GM23248 (cell line): Measurements from ENCODE around the gene IGFN1. TPM values are rescaled to one million over a fixed set of nuclear protein-coding genes. Genes with fewer than 3 reads are reported as not detected.

Experiments used
- DNase-seq: peaks from one replicate; pipeline ENCODE4 v3.0.0-alpha.2; 2015
- H2AFZ ChIP-seq: fragments of 200-600 bp; sonication (generic); 2 replicates; pipeline ENCODE4 v1.6.1; 2016; ENCODE audit warnings: antibody characterized with exemption
- H3F3A ChIP-seq: fragments of 200-600 bp; sonication (generic); 2 replicates; pipeline ENCODE4 v1.6.1; 2016; ENCODE audit warnings: mild to moderate bottlenecking, antibody characterized with exemption, mixed run types; ENCODE audit not compliant: insufficient read depth
- H3K27ac ChIP-seq: fragments of 200-600 bp; sonication (generic); 2 replicates; pipeline ENCODE4 v1.5.1; 2016; ENCODE audit warnings: mild to moderate bottlenecking
- H3K27me3 ChIP-seq: fragments of 200-600 bp; sonication (generic); replicated peaks from 2 replicates; pipeline ENCODE4 v1.6.1; 2016; ENCODE audit warnings: mild to moderate bottlenecking; ENCODE audit not compliant: insufficient read depth
- H3K36me3 ChIP-seq: fragments of 200-600 bp; sonication (generic); 2 replicates; pipeline ENCODE4 v1.6.1; 2016; ENCODE audit warnings: low read depth, mild to moderate bottlenecking
- H3K4me1 ChIP-seq: fragments of 200-600 bp; sonication (generic); 2 replicates; pipeline ENCODE4 v1.6.1; 2016; ENCODE audit warnings: mild to moderate bottlenecking; ENCODE audit not compliant: insufficient read depth
- H3K4me2 ChIP-seq: fragments of 200-600 bp; sonication (generic); one replicate; pipeline ENCODE4 v1.6.1; 2016; ENCODE audit warnings: mild to moderate bottlenecking; ENCODE audit not compliant: unreplicated experiment
- H3K4me3 ChIP-seq: fragments of 200-600 bp; sonication (generic); 2 replicates; pipeline ENCODE4 v1.5.1; 2016; ENCODE audit warnings: mild to moderate bottlenecking
- H3K79me2 ChIP-seq: fragments of 200-600 bp; sonication (generic); 2 replicates; pipeline ENCODE4 v1.6.1; 2016; ENCODE audit warnings: mild to moderate bottlenecking; ENCODE audit not compliant: insufficient read depth
- H3K9ac ChIP-seq: fragments of 200-600 bp; sonication (generic); 2 replicates; pipeline ENCODE4 v1.6.1; 2016; ENCODE audit warnings: mild to moderate bottlenecking
- H3K9me2 ChIP-seq: fragments of 200-600 bp; sonication (generic); 2 replicates; pipeline ENCODE4 v1.6.1; 2016; ENCODE audit warnings: mixed run types, mild to moderate bottlenecking, moderate library complexity; ENCODE audit not compliant: insufficient read depth
- H3K9me3 ChIP-seq: fragments of 200-600 bp; sonication (generic); one replicate; pipeline ENCODE4 v1.6.1; 2017; ENCODE audit warnings: low read depth
- H4K20me1 ChIP-seq: fragments of 200-600 bp; sonication (generic); 2 replicates; pipeline ENCODE4 v1.6.0; 2016; ENCODE audit not compliant: insufficient read depth
- EZH2 ChIP-seq: fragments of 200-600 bp; sonication (generic); IDR thresholded peaks from 2 replicates; pipeline ENCODE4 v1.6.1; 2018; ENCODE audit warnings: antibody characterized with exemption, mild to moderate bottlenecking; ENCODE audit not compliant: insufficient read depth, poor library complexity, severe bottlenecking
- EZH2phosphoT487 ChIP-seq: fragments of 200-600 bp; sonication (generic); IDR thresholded peaks from 2 replicates; pipeline ENCODE4 v1.6.1; 2018; ENCODE audit warnings: antibody characterized with exemption, moderate library complexity, mild to moderate bottlenecking, low read depth; ENCODE audit not compliant: insufficient read depth
- WGBS, 2 experiments: methylation state at CpG; one replicate each; pipeline ENCODE4 v1.1.6; 2015 to 2017; ENCODE audit warnings: low lambda C conversion rate in 2 of 2, low coverage in 1 of 2; ENCODE audit errors: missing lambda C conversion rate in 2 of 2; 5-methylcytosine and 5-hydroxymethylcytosine counted together
- in situ Hi-C: fragments of 300-500 bp; cut with MboI; formaldehyde crosslinking; loops from 2 replicates; pipeline ENCODE4 v1.15.0; 2020
- polyA plus RNA-seq: library from polyadenylated mRNA; unstranded; fragments of >200 nt; fragmentation: Nextera tagmentation; extraction: Ambion mirVana; gene quantifications from 2 replicates; pipeline ENCODE4 v1.2.1, GENCODE V29; 2016
- total RNA-seq: library from RNA; depleted of rRNA; stranded (reverse); fragments of >200 nt; shearing (Covaris generic); gene quantifications from 2 replicates; pipeline ENCODE4 v1.2.3, GENCODE V29; 2014

IGFN1 gene
- total and polyA plus RNA-seq, 2 experiments from 2014 or later = not detected

DNA sequence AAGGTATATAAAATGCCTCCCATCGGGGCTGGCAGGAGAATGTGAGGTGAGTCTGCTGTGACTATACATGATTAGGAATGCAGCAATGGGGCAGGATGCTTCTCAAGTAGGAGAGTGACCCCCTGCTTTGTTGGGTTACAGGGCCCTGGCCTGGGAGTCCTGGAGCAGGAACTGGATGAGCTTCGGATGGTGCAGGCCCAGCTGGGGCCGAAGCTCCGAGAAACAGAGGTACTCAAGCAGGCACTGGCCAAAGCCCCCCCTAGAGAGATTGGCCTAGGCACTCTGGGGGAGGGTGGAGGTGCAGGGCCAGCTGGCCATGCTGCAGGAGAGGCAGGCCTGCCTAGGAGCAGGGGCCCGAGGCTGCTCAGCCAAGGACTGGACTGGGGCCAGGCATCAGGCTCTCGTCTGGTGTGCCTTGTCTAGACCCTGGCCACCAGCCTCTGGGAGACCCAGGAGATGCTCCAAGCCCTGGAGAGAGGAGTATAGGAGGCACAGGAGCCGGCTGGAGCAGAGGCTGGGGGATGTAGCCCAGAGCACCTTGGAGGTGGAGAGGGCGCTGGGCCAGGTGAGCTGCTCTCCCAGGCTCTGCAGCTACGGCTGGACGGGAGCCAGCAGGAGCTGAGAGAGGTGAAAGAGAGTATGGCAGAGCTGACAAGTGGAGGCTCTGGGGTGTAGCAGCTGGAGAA lies 59.8 kb downstream of the IGFN1 start:
- no peaks in the 10 kb centered on the region for H3K9me2 ChIP-seq
- 54 to 57% methylated on average over 10 of the region's 10 CpGs for WGBS, 2 experiments
- H3K27ac ChIP-seq = no peak overlapping the region
- in situ Hi-C loops = no loop called here
- H3K4me1 ChIP-seq = no peaks in the 10 kb centered on the region
- H3K79me2 ChIP-seq = no peaks in the 10 kb centered on the region
- no peak overlapping the region for H2AFZ ChIP-seq
- H3K4me3 ChIP-seq = no peak overlapping the region
- no peak for DNase-seq
- peaks cover 17% of the 10 kb centered on the region for H3K27me3 ChIP-seq
- H3K9ac ChIP-seq = no peak overlapping the region
- H3K4me2 ChIP-seq = no peak overlapping the region
- no peaks in the 10 kb centered on the region for H4K20me1 ChIP-seq
- no peaks in the 10 kb centered on the region for H3F3A ChIP-seq
- no peaks in the 10 kb centered on the region for H3K9me3 ChIP-seq
- H3K36me3 ChIP-seq = no peaks in the 10 kb centered on the region
- TF ChIP-seq EZH2 (no peak), EZH2phosphoT487 (no peak)

DNA sequence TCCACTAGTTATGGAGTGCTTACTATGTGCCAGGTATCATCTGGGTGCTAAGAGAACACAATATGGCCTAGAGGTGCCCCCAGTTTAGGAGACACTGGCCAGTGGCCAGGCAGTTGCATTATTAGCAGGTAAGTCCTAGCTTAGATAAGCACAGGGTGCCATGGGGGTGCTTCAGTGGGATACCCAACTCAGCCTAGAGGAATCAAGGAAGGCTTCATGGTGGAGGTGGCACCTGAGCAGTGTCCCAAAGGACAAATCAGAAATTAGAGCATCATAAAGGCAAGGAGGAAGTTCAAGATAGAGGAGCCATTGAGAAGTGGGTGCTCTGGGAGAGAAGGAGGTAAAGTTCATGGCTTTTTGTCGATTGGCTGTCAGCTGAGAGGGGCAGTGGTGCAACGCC lies 60.8 kb downstream of the IGFN1 start:
- Histone ChIP-seq H3K4me3 (no peak overlapping the region), H2AFZ (no peak overlapping the region), H3K4me2 (no peak overlapping the region), H3K9me2 (no peaks in the 10 kb centered on the region), H3K9me3 (no peaks in the 10 kb centered on the region), H3K9ac (no peak overlapping the region), H4K20me1 (no peaks in the 10 kb centered on the region), H3K27ac (no peak overlapping the region), H3K36me3 (no peaks in the 10 kb centered on the region), H3K79me2 (no peaks in the 10 kb centered on the region), H3F3A (no peaks in the 10 kb centered on the region), H3K4me1 (no peaks in the 10 kb centered on the region), H3K27me3 (peaks cover 8% of the 10 kb centered on the region)
- no peak for DNase-seq
- in situ Hi-C loops = no loop called here
- TF ChIP-seq EZH2phosphoT487 (no peak), EZH2 (no peak)
- WGBS, 2 experiments = 55 to 58% methylated on average over 2 of the region's 2 CpGs

DNA sequence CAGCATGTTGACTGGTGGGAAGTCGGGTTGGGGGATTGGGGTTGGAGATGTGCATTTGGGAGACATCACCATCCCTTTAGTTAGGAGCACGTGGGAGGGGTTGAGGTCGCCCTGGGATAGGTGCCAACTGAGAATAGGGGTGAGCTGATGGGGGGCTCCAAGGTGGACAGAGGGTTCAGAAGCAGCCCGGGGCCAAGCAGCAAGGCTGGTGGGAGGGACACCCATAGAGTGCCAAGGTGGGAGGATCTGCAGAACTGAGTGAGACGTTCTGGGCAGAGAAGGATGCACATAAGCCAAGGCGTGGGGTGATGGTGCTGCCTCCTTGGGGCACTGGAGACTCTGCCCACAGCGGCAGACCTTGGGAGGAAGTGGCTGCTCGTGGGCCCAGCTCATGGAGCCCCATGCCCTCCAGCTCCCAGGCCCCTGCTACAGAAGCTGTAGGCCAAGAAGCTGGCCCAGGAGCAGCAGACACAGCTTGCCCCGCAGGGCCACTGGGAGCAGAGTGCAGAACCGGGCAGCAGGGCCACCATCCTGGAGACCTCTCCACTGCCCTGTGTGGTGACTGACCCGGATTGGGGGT lies 61.3 kb downstream of the IGFN1 start:
- H3K4me3 ChIP-seq = no peak overlapping the region
- in situ Hi-C loops = no loop called here
- H3K36me3 ChIP-seq = no peaks in the 10 kb centered on the region
- TF ChIP-seq EZH2phosphoT487 = no peak
- TF ChIP-seq EZH2 = no peak
- no peaks in the 10 kb centered on the region for H3K9me2 ChIP-seq
- no peaks in the 10 kb centered on the region for H3F3A ChIP-seq
- H2AFZ ChIP-seq = no peak overlapping the region
- 55% methylated on average over 11 of the region's 11 CpGs for WGBS, 2 experiments
- H3K9me3 ChIP-seq = no peaks in the 10 kb centered on the region
- peaks cover 3% of the 10 kb centered on the region; the same call in 1 of the 2 replicates for H3K27me3 ChIP-seq
- no peaks in the 10 kb centered on the region for H4K20me1 ChIP-seq
- H3K27ac ChIP-seq = no peak overlapping the region
- no peaks in the 10 kb centered on the region for H3K4me1 ChIP-seq
- no peak for DNase-seq
- no peak overlapping the region for H3K9ac ChIP-seq
- H3K79me2 ChIP-seq = no peaks in the 10 kb centered on the region
- no peak overlapping the region for H3K4me2 ChIP-seq

DNA sequence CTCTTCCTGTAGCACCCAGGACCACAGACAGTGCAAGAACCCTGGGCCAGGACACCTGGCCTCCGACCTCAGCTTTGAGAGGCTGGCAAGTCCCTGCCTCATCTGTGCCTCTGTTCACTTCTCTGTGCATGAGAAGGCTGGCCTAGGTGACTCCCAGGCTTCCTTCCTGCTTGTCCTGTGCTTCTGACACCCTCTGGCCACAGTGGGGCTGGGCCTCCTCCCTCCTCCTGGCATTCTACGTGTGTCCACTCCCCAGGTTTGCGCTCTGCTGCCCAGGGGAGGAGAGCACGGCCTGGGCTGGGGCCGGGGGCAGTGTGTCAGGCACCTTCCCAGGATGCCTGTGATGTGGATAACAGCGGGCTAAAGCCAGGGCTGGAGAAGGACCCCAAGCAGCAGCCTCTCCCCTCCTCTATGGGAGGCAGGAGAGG lies 62.3 kb downstream of the IGFN1 start:
- Histone ChIP-seq H3K4me2 (no peak overlapping the region), H3K79me2 (no peaks in the 10 kb centered on the region), H3K27ac (no peak overlapping the region), H3K9me3 (no peaks in the 10 kb centered on the region), H3K27me3 (no peaks in the 10 kb centered on the region), H3K9me2 (no peaks in the 10 kb centered on the region), H3F3A (no peaks in the 10 kb centered on the region), H3K36me3 (no peaks in the 10 kb centered on the region), H4K20me1 (no peaks in the 10 kb centered on the region), H3K9ac (no peak overlapping the region), H3K4me3 (no peak overlapping the region), H2AFZ (no peak overlapping the region), H3K4me1 (no peaks in the 10 kb centered on the region)
- TF ChIP-seq EZH2phosphoT487 (no peak), EZH2 (no peak)
- 77 to 82% methylated on average over 6 of the region's 6 CpGs for WGBS, 2 experiments
- DNase-seq = no peak
- in situ Hi-C loops = no loop called here
